H1 (cell line): ENCODE data around the gene SPEF1. TPM values are rescaled to one million over a fixed set of nuclear protein-coding genes. Genes with fewer than 3 reads are reported as not detected.

Source experiments
- EZH2 ChIP-seq: fragments of 200-600 bp; sonication (generic); IDR thresholded peaks from 2 replicates; pipeline ENCODE4 v1.7.1; 2012; ENCODE audit warnings: low read depth, mild to moderate bottlenecking, moderate library complexity, low read length, inconsistent platforms; ENCODE audit not compliant: severe bottlenecking
- polyA plus RNA-seq, 7 experiments: library from polyadenylated mRNA; depleted of rRNA in 3 of 7; stranded (reverse) in 5 of 7; unstranded in 2 of 7; fragments of >200 nt in 5 of 7; fragments of 200-250 nt in 2 of 7; gene quantifications; 1 replicate in 5 of 7; 2 replicates in 1 of 7; 4 replicates in 1 of 7; pipeline versions ENCODE4 v1.2.1 to v1.2.3, GENCODE V29; 2011 to 2013; ENCODE audit warnings: missing spikeins in 2 of 7, mixed read lengths in 2 of 7
- total RNA-seq: library from RNA; stranded (reverse); fragmentation: NEBNext Ultra II Directional; extraction: Animal tissue kit (Norgen Biotek cat#: 25700); gene quantifications from 2 replicates; pipeline ENCODE4 v1.2.1, GENCODE V29; 2021

SPEF1 gene
- total and polyA plus RNA-seq, 2 of the 8 experiments (the other 6 are each of a cell fraction or from before 2014, with no cell fraction given) = 0.51 to 0.71 TPM

DNA sequence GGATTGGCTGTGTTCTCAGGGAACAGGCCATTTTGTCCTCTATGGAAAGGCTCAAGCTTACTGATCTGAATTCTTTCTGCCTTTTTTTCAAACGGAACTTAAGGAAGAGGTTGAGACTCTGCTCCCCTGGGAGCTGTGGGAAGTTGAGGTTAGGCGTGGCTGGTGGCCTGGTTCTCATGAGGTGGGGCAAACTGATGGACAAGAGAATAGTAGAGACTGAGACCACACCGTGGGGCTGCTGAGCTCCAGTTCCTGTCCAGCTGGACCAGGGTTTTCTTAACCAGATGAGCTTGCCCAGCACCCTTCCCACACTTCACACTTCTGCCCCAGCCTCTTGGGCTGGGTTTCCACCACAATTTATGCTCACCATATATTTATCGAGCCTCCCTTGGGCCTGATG lies 45.2 kb upstream of the SPEF1 start (continued):
- no peak for TF ChIP-seq EZH2
- TF ChIP-seq, all 59 proteins: peak for 0
